ENCODE results near the gene LUM. TPM values are rescaled to one million over a fixed set of nuclear protein-coding genes. Genes with fewer than 3 reads are reported as not detected.

Gene LUM
- total and polyA plus RNA-seq, 4 donors, result 3.7 to 22.3 (median 13.8) TPM

DNA sequence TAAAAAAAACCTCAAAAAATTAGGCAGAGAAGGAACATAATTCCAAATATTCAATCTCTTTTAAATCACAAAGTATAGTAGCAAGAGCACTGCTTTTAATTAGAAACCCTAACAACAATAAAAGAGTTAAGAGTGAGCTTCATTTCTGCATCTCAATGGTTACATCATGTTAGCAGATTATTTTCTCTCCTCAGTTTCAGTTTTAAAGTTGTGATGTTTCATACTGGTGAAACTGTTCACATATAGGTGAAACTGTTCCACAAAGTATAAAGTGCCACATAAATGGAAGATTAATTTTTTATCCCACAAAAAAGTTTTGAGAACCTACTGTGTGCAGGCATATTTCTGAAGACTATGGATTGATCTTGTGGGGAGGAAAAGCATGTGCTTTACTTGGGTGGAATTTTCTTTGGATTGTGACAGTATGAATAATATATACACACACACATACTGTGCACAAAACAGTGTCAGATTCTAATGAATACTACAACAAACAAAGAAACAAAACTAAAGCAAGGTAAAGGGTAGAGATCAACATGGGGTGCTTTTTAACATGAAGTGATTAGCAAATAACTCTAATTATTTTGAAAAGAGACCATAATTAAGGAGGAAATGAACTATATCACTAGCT lies 17.1 kb downstream of the LUM start:
- H3K27me3 ChIP-seq (ENCODE audit: control insufficient read depth in 4 of 4, insufficient read depth in 4 of 4, low read length in 3 of 4), result no peaks in the 10 kb centered on the region
- H3K9ac ChIP-seq (ENCODE audit: low read depth in 1 of 2, low read length in 2 of 2), result no peak overlapping the region
- TF ChIP-seq SP1 (IDR thresholded peaks at IDR 0.05), result no peak
- TF ChIP-seq FOXA2 (IDR thresholded peaks at IDR 0.05), result no peak
- no peak for TF ChIP-seq RXRA (IDR thresholded peaks at IDR 0.05)
- TF ChIP-seq, protein P1, sequence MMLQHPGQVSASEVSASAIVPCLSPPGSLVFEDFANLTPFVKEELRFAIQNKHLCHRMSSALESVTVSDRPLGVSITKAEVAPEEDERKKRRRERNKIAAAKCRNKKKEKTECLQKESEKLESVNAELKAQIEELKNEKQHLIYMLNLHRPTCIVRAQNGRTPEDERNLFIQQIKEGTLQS (IDR thresholded peaks at IDR 0.05), result no peak
- TF ChIP-seq NR2F2 (IDR thresholded peaks at IDR 0.05), result no peak
- no peak for TF ChIP-seq EGR1 (IDR thresholded peaks at IDR 0.05; ENCODE audit: low read depth in 2 of 2)
- TF ChIP-seq ZBTB33 (IDR thresholded peaks at IDR 0.05), result no peak
- no peak for TF ChIP-seq YY1 (IDR thresholded peaks at IDR 0.05)
- no peak for TF ChIP-seq CTCF (IDR thresholded peaks at IDR 0.05; ENCODE audit: low read depth, low read length, missing input control)
- no peak for TF ChIP-seq JUND (IDR thresholded peaks at IDR 0.05)
- no peak for TF ChIP-seq FOXA1 (IDR thresholded peaks at IDR 0.05)
- no peak for TF ChIP-seq TAF1 (conservative IDR thresholded peaks at IDR 0.05)
- no peak for TF ChIP-seq GABPA (IDR thresholded peaks at IDR 0.05 in 1 of 2, conservative IDR thresholded peaks at IDR 0.05 in 1 of 2)
- TF ChIP-seq MAX (IDR thresholded peaks at IDR 0.05), result no peak
- TF ChIP-seq HNF4G (IDR thresholded peaks at IDR 0.05), result no peak
- TF ChIP-seq RAD21 (IDR thresholded peaks at IDR 0.05), result no peak
- no peak for TF ChIP-seq HNF4A (conservative IDR thresholded peaks at IDR 0.05)
- no peak overlapping the region for H3K4me3 ChIP-seq (ENCODE audit: low read depth in 1 of 3, low read length in 3 of 3)
- no peaks in the 10 kb centered on the region for H3K36me3 ChIP-seq (ENCODE audit: control insufficient read depth in 4 of 4, insufficient read depth in 3 of 4, low read depth in 1 of 4, low read length in 3 of 4)
- H3K4me1 ChIP-seq (ENCODE audit: control insufficient read depth in 4 of 4, insufficient read depth in 4 of 4, low read length in 3 of 4), result no peaks in the 10 kb centered on the region
- DNase-seq (ENCODE audit: low spot score), result no peak
- H3K27ac ChIP-seq (ENCODE audit: low read depth in 1 of 2, low read length in 2 of 2), result no peak overlapping the region
- peaks cover 0 to 9% (median 0%) of the 10 kb centered on the region in 4 donors for H3K9me3 ChIP-seq (ENCODE audit: control insufficient read depth in 4 of 4, low read length in 3 of 4)

DNA sequence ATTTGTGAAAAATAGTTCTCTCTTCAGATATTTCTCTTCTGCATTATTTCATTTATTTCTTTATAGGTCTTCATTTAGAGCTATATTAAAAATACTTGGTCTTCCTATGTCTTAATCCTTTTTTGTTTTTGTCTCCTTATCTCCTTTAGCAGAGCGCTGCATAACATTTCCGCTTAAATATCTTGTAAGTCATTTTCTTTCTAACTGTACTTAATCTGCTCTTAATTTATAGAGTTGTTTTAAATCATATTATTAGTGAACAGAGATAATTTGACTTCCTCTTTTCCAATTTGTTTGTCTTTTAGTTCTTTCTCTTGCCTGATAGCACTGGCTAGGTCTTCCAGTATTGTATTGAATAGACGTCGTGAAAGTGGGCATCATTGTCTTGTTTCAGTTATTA lies 18.0 kb downstream of the LUM start:
- H3K27me3 ChIP-seq (ENCODE audit: control insufficient read depth in 4 of 4, insufficient read depth in 4 of 4, low read length in 3 of 4), result no peaks in the 10 kb centered on the region
- peaks cover 0 to 9% (median 0%) of the 10 kb centered on the region in 4 donors for H3K9me3 ChIP-seq (ENCODE audit: control insufficient read depth in 4 of 4, low read length in 3 of 4)
- no peaks in the 10 kb centered on the region for H3K4me1 ChIP-seq (ENCODE audit: control insufficient read depth in 4 of 4, insufficient read depth in 4 of 4, low read length in 3 of 4)
- WGBS, result 77% methylated on average over 4 of the region's 4 CpGs
- no peak overlapping the region for H3K27ac ChIP-seq (ENCODE audit: low read depth in 1 of 2, low read length in 2 of 2)
- DNase-seq (ENCODE audit: low spot score), result no peak
- TF ChIP-seq TAF1 (conservative IDR thresholded peaks at IDR 0.05) (no peak), HNF4G (IDR thresholded peaks at IDR 0.05) (no peak), ZBTB33 (IDR thresholded peaks at IDR 0.05) (no peak), FOXA1 (IDR thresholded peaks at IDR 0.05) (no peak), RXRA (IDR thresholded peaks at IDR 0.05) (no peak)
- no peak overlapping the region for H3K9ac ChIP-seq (ENCODE audit: low read depth in 1 of 2, low read length in 2 of 2)
- H3K4me3 ChIP-seq (ENCODE audit: low read depth in 1 of 3, low read length in 3 of 3), result no peak overlapping the region
- H3K36me3 ChIP-seq (ENCODE audit: control insufficient read depth in 4 of 4, insufficient read depth in 3 of 4, low read depth in 1 of 4, low read length in 3 of 4), result no peaks in the 10 kb centered on the region

All from liver (tissue), 9 donors.